Mammary epithelial cell (primary cell): ENCODE measurements around the gene STAT6.

Source experiments
- EZH2 ChIP-seq: IDR thresholded peaks from 2 replicates; pipeline ENCODE4 v1.6.1; 2012; ENCODE audit warnings: low read length, inconsistent platforms, borderline replicate concordance
- TF ChIP-seq, protein P1 (sequence below), 2 donors: IDR thresholded peaks in 1 of 2; conservative IDR thresholded peaks in 1 of 2; 2 replicates each; pipeline ENCODE4 v1.5.1; 2011 to 2012; ENCODE audit warnings: inconsistent platforms in 2 of 2, low read length in 2 of 2, mild to moderate bottlenecking in 2 of 2, control low read depth in 1 of 2, low read depth in 1 of 2; ENCODE audit not compliant: insufficient read depth in 1 of 2; ENCODE audit errors: extremely low read depth in 1 of 2

DNA sequence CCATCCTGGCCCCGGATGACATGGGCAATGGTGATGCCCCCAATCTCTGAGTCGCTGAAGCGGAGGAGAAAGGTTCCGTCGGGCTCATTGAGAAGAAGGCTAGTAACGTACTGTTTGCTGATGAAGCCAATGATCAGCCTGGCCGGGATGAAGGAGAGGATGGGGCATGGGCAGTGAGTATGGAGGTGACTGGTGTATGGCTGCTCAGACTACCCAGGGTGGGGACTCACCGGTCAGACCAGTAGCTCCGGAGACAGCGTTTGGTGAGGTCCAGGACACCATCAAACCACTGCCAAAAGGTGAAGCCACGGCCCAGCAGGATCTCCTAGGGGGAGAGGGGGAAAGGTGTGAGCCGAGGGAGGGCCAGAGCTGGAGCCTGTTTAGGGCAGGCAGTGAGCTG lies 11.4 kb downstream of the STAT6 start:
- TF ChIP-seq, protein P1, sequence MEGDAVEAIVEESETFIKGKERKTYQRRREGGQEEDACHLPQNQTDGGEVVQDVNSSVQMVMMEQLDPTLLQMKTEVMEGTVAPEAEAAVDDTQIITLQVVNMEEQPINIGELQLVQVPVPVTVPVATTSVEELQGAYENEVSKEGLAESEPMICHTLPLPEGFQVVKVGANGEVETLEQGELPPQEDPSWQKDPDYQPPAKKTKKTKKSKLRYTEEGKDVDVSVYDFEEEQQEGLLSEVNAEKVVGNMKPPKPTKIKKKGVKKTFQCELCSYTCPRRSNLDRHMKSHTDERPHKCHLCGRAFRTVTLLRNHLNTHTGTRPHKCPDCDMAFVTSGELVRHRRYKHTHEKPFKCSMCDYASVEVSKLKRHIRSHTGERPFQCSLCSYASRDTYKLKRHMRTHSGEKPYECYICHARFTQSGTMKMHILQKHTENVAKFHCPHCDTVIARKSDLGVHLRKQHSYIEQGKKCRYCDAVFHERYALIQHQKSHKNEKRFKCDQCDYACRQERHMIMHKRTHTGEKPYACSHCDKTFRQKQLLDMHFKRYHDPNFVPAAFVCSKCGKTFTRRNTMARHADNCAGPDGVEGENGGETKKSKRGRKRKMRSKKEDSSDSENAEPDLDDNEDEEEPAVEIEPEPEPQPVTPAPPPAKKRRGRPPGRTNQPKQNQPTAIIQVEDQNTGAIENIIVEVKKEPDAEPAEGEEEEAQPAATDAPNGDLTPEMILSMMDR (conservative IDR thresholded peaks at IDR 0.05 in 1 of 2, IDR thresholded peaks at IDR 0.05 in 1 of 2; ENCODE audit: extremely low read depth in 1 of 2, insufficient read depth in 1 of 2, low read depth in 1 of 2, low read length in 2 of 2): no peak
- no peak for TF ChIP-seq EZH2
